PC-9 (cell line): ENCODE measurements around the gene ACOT4.
"Not testable (repeated sequence)": the region's sequence is repeated elsewhere in the genome, so short reads cannot be mapped to it uniquely, and the experiment has no call there.

Experiments
- CTCF ChIP-seq: fragments of 200-600 bp; sonication (generic); conservative IDR thresholded peaks from 2 replicates; pipeline ENCODE4 v1.6.1; 2017; ENCODE audit warnings: mixed run types, antibody characterized with exemption, mild to moderate bottlenecking, moderate library complexity
- EZH2 ChIP-seq: fragments of 200-600 bp; sonication (generic); IDR thresholded peaks from 2 replicates; pipeline ENCODE4 v1.8.0; 2017; ENCODE audit warnings: antibody characterized with exemption, low read depth

DNA sequence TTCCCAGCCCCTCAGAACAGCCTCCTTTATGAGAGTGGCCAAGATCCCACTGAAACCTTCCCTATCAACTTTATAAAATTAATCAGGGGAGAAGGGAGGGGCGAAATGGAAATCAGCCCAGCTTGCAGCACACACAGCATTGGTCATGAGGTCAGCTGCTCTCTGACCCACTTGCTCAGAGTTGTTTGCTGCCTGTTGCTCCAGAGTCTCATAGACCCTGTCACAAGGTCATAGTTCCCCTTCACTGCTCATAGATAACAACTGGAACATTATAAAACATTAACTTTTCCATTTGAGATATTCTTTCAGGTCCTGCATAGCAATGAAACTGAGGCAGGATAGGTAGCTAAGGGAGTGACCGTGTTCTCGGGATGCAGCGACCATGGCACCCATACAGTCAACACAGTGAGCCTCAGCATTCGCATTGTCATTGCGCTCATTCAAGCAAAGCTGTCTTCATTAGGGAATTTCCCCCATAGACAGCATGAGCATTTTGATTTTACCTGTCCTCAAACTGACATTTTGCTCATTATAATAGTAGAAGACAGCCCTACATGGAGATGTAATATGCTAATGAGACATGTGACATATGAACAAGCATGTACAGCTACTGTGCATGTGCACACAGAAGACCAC is 41.7 kb upstream of the ACOT4 start:
- TF ChIP-seq CTCF, EZH2: not testable (repeated sequence)
